ENCODE measurements around the gene BMPER. TPM values are rescaled to one million over a fixed set of nuclear protein-coding genes. Genes with fewer than 3 reads are reported as not detected.

The BMPER gene
- total RNA-seq, 1 donor from 2014 or later = not detected

DNA sequence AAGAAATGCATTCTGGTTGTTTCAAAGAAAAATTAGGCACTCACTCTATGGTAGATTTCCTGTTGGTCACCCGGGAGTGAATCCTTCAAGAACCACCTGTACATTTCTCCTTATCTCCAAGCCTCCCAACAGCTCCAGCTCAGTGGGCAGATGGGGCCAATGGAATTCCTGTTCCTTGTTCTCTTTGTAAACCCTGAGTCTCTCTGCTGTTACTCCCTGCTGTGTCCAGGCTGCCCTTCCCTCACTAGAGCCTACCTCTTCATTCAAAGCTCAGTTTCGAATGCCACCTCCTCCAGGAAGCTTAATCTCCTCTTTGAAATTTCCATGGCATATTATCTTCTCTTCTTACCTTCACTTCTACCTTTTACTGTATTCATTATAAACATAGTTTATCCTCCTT lies 3.5 kb upstream of the BMPER start:
- DNase-seq (no peak), ATAC-seq (ENCODE audit: low read depth) (no peak)
- Mint-ChIP-seq H3K36me3 (ENCODE audit: low read depth) (no peaks in the 10 kb centered on the region), H3K4me3 (no peak overlapping the region), H3K27ac (no peak overlapping the region), H3K4me1 (peaks cover 15% of the 10 kb centered on the region), H3K27me3 (peaks cover 58% of the 10 kb centered on the region), H3K9me3 (no peaks in the 10 kb centered on the region)
- intact Hi-C loops (cut with micrococcal nuclease) = no loop called here
- ChIA-PET POLR2A (no interaction called here), CTCF (no interaction called here)
- TF ChIP-seq, protein P1, sequence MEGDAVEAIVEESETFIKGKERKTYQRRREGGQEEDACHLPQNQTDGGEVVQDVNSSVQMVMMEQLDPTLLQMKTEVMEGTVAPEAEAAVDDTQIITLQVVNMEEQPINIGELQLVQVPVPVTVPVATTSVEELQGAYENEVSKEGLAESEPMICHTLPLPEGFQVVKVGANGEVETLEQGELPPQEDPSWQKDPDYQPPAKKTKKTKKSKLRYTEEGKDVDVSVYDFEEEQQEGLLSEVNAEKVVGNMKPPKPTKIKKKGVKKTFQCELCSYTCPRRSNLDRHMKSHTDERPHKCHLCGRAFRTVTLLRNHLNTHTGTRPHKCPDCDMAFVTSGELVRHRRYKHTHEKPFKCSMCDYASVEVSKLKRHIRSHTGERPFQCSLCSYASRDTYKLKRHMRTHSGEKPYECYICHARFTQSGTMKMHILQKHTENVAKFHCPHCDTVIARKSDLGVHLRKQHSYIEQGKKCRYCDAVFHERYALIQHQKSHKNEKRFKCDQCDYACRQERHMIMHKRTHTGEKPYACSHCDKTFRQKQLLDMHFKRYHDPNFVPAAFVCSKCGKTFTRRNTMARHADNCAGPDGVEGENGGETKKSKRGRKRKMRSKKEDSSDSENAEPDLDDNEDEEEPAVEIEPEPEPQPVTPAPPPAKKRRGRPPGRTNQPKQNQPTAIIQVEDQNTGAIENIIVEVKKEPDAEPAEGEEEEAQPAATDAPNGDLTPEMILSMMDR (IDR thresholded peaks at IDR 0.05) = no peak

DNA sequence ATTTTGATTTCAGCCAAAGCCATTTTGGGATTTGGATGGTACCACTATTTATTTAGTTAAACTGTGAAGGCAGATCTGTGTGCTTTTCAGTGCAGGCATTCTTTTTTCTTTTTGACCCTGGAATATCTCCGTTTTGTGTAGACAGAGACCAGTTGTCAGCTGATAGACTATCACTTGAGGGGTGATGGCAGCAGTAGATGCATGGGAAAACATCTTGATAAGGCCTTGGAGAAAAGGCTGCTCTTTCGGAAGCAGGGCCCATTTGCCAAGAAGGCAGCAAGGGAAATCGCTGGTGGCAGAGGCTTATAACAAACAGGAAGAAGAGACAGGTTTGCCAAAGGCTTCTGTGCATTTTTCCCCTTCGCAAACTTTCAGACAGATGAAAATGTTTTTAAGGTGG lies 2.6 kb upstream of the BMPER start:
- DNase-seq (no peak), ATAC-seq (ENCODE audit: low read depth) (no peak)
- peaks cover 59% of the 10 kb centered on the region for H3K27me3 Mint-ChIP-seq
- intact Hi-C loops (cut with micrococcal nuclease) = no loop called here
- no peaks in the 10 kb centered on the region for H3K36me3 Mint-ChIP-seq (ENCODE audit: low read depth)
- CTCF ChIA-PET = no interaction called here
- H3K4me1 Mint-ChIP-seq = peaks cover 15% of the 10 kb centered on the region
- no peak overlapping the region for H3K27ac Mint-ChIP-seq
- TF ChIP-seq, protein P1 (IDR thresholded peaks at IDR 0.05) = no peak
- H3K9me3 Mint-ChIP-seq = no peaks in the 10 kb centered on the region
- H3K4me3 Mint-ChIP-seq = no peak overlapping the region
- POLR2A ChIA-PET = no interaction called here

DNA sequence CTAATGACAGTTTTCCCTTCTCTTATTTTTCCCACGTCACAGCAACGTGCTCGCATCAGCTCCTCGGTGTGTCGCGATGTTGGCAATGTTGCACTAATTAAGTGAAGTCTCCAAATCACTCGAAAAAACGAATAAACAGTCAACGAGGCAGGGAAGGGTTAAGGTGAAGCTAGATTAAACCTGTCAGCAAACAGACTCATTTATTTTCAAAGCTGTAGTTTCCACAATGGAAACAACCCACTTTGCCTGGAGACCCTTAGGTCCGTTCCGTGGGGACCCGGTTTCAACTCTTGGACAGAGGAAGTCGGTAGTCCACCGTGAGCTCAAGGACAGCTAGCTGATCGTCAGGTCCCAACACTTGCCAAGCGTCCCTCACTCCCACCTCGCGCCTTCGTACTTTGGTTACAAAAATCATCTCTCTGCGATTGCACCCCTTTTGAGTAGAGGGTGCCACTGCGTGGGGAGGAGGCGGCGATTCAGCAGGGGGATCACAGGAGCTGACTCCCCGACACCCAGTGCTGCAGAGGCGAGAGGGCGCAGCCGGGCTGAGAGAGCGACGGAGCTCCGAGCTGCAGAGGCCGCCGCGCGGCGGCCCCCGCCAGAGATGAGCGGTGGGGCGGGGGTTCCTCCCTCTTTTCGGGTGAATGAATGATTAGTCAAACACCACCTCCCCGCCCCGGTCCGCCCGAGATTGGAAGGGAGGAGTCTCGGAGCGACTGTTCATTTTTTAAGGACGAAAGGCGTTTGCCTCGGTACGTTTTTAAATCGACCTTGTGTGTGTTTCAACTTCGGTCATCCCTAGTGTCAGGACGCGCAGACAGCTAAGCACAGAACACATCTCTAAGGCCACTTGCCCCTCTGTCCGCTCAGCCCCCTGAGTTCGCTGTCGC lies 1.3 kb upstream of the BMPER start:
- Mint-ChIP-seq H3K4me3 (peak overlapping the region; percentile 75), H3K27me3 (peaks cover 57% of the 10 kb centered on the region)
- no peak for DNase-seq

DNA sequence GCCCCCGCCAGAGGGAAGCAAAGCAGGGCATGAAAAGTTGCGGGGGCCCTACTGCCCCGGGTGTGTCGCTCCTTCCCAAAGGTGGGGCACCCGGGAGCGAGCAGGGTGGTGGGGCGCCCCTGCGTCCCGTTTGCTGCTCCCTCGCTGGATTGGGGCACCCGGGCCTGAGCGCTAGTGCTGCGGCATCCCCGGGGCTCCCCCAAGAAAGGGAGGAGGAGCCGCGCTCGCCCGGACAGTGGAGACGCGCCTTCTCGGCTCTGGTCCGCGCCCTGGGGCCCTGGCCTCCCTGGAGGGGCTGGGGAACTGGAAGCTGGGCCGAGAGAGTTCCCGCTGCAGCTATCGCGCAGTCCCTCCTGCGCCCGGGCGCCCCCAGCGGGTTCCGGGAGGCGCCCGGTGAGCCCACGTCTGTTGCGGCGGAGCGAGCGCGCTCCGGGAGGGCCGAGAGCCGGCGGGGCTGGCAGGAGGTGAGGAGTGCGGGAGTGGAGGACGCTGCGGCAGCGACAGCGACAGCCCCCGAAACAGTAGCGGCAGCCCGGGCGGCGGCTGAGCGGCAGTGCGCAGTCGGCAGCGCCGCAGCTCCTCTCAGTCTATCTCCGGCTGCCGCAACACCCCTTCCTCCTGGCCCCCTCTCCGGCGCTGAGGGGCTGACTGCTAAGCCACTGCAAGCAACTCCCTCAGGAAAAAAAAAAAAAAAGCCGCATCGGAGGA lies 504 bp upstream of the BMPER start:
- TF ChIP-seq, protein P1 (IDR thresholded peaks at IDR 0.05) = no peak

More for the DNA sequence above, 1.3 kb upstream of the BMPER start:
- intact Hi-C loops (cut with micrococcal nuclease) = no loop called here
- POLR2A ChIA-PET = interaction anchor here (0.7 kb wide), 1 partner anchor 8 kb away, joined by 3 read pairs; no protein-coding TSS in a partner anchor
- Mint-ChIP-seq H3K4me1 (peaks cover 15% of the 10 kb centered on the region), H3K9me3 (no peaks in the 10 kb centered on the region), H3K27ac (no peak overlapping the region), H3K36me3 (ENCODE audit: low read depth) (no peaks in the 10 kb centered on the region)
- TF ChIP-seq, protein P1 (IDR thresholded peaks at IDR 0.05) = no peak
- CTCF ChIA-PET = interaction anchor here (1.2 to 1.7 kb wide), 2 partner anchors 9 to 29 kb away, joined by 3 to 7 read pairs; no protein-coding TSS in a partner anchor
- ATAC-seq (ENCODE audit: low read depth) = no peak

DNA sequence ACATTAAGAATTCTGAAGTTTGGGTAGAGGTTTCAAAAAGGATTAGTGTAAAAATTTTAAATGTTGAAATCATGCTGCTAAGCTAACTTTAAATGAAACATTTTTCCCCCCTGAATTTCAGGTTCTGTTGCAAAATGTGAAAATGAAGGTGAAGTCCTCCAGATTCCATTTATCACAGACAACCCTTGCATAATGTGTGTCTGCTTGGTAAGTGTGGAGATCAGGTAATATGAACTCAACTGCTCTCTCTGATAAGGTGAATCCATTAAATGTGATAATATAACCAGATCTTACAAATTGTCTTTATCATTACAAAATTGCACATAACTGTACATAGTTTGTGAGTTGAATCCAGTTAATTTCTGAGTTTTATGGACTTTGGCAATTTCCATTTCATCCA lies 1.4 kb downstream of the BMPER start:
- ATAC-seq (ENCODE audit: low read depth) = no peak
- intact Hi-C loops (cut with micrococcal nuclease) = no loop called here
- CTCF ChIA-PET = interaction anchor here (2.7 kb wide), 1 partner anchor 26 kb away, joined by 10 read pairs; no protein-coding TSS in a partner anchor
- DNase-seq = no peak
- POLR2A ChIA-PET = no interaction called here
- TF ChIP-seq, protein P1 (IDR thresholded peaks at IDR 0.05) = no peak
- H3K4me3 Mint-ChIP-seq = no peak overlapping the region
- no peaks in the 10 kb centered on the region for H3K36me3 Mint-ChIP-seq (ENCODE audit: low read depth)
- H3K9me3 Mint-ChIP-seq = no peaks in the 10 kb centered on the region
- peaks cover 15% of the 10 kb centered on the region for H3K4me1 Mint-ChIP-seq
- H3K27ac Mint-ChIP-seq = no peak overlapping the region
- H3K27me3 Mint-ChIP-seq = peaks cover 44% of the 10 kb centered on the region

More for the DNA sequence above, 504 bp upstream of the BMPER start:
- ATAC-seq (ENCODE audit: low read depth) (peak; percentile 42), DNase-seq (peak; percentile 17)
- intact Hi-C loops (cut with micrococcal nuclease) = no loop called here
- Mint-ChIP-seq H3K36me3 (ENCODE audit: low read depth) (no peaks in the 10 kb centered on the region), H3K4me1 (peaks cover 15% of the 10 kb centered on the region), H3K27ac (no peak overlapping the region), H3K27me3 (peaks cover 56% of the 10 kb centered on the region), H3K9me3 (no peaks in the 10 kb centered on the region), H3K4me3 (peak overlapping the region; percentile 75)
- CTCF ChIA-PET = interaction anchor here (1.2 to 1.7 kb wide), 2 partner anchors 9 to 28 kb away, joined by 3 to 7 read pairs; no protein-coding TSS in a partner anchor
- POLR2A ChIA-PET = interaction anchor here (0.6 kb wide), 1 partner anchor 673 kb away, joined by 10 read pairs; no protein-coding TSS in a partner anchor

All from activated B cell treated with CpG ODN at 0.5 μM for 24 hours (primary cell).